Posterior cingulate gyrus (tissue), 11 donors: ENCODE measurements around the gene MYCT1.
"Not testable (repeated sequence)": the region's sequence is repeated elsewhere in the genome, so short reads cannot be mapped to it uniquely, and the experiment has no call there.

ENCODE experiments used
- DNase-seq, 10 donors: peaks; one replicate each; pipeline versions ENCODE4 v3.0.0 to v3.0.0-alpha.2; 2020 to 2021; ENCODE audit warnings: mixed read lengths in 3 of 10
- intact Hi-C: fragments of 100-400 bp; cut with DNase I; formaldehyde crosslinking; loops from one replicate; pipeline ENCODE4 v1.15.1; 2023

MYCT1 gene, protein sequence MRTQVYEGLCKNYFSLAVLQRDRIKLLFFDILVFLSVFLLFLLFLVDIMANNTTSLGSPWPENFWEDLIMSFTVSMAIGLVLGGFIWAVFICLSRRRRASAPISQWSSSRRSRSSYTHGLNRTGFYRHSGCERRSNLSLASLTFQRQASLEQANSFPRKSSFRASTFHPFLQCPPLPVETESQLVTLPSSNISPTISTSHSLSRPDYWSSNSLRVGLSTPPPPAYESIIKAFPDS

DNA sequence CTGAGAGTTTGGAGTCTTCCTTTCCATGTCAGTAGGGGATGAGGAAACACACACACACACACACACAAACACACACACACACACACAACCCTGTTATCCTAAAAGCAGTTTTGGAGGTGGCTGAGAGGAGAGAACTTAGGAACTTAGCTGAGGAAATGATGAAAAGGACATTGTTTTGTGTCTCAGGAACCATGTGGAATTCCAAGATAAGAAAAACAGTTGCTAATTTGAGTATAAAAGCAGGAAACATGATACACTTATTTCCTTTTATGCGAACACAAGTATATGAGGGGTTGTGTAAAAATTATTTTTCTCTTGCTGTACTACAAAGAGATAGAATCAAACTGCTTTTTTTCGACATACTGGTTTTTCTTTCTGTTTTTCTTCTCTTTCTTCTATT, at the start of gene MYCT1:
MYCT1 (plus strand) TSS at position 264 of the 400 bp plus-strand sequence; CDS start at position 270, 6 bp downstream.
- intact Hi-C loops, result no loop called here
- no peak for DNase-seq

DNA sequence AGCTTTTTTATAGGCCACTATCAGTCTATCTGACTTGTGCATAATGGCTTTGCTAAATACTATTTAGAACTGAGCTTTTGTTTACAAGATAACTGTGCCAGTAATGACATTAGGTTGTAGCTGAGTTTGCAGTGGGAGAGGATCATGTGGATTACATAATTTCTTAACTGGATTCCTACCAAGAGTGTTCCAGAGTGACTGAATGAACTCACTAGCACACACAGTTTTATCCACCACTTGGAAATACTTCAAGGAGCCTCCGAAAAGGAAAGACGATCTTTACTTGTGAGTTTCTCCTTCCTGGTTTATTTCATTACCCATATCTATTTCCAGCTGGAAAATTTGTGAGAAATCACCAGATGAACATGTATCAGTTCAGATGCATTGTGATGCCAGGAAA, 49.6 kb upstream of the MYCT1 start:
- intact Hi-C loops, result loop anchor here (10.0 kb wide), 1 partner anchor 163 kb away; no protein-coding TSS in a partner anchor
- no peak for DNase-seq

DNA sequence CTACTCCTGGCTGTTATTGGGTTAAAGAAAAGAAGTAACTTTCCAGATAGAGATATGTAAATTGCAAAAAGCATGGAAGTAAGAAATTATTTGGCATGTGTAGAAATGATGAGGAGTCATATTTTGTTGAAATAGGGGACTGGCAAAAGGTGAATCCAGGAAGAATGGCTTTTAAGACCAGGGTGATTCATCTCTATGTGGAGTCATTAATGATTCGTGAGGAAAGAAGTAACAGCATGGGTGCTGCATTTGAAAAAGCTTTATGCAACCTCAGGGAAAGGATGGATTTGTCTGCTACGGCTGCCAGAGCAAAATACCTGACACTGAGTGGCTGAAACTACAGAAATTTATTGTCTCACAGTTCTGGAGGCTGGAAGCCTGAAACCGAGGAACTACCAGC, 45.7 kb upstream of the MYCT1 start:
- intact Hi-C loops, result no loop called here
- no peak for DNase-seq

DNA sequence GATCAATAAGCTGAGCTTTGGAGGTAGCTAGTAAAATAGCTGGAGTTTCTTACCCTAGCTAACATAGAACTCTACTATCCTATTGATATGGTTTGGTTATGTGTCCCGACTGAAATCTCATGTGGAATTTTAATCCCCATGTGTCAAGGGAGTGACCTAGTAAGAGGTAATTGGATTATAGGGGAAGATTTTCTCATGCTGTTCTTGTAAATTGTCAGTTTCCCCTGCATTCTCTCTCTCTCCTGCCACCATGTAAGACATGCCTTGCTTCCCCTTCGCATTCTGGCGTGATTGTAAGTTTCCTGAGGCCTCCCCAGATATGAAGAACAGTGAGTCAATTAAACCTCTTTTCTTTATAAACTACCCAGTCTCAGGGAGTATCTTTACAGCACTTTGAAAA, 35.9 kb upstream of the MYCT1 start:
- intact Hi-C loops, result no loop called here
- DNase-seq, result no peak

DNA sequence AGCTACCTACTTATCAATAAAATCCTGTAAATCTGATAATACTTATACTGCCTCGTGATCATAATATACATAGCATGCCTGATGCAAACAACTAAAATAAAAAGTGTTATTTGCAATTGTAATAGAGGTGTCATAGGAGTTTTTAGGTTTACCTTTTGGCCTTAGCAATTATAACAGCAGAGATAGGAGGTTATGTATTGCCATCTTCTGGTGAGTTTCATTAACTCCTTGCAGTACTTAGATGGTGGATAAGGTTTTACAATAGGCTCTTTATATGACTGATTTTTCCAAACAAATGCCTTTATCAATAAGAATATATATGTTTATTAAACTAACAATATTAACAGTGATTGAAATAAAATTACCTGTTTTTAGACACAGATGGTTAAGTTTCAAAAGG, 27.8 kb upstream of the MYCT1 start:
- intact Hi-C loops, result no loop called here
- DNase-seq, result no peak

DNA sequence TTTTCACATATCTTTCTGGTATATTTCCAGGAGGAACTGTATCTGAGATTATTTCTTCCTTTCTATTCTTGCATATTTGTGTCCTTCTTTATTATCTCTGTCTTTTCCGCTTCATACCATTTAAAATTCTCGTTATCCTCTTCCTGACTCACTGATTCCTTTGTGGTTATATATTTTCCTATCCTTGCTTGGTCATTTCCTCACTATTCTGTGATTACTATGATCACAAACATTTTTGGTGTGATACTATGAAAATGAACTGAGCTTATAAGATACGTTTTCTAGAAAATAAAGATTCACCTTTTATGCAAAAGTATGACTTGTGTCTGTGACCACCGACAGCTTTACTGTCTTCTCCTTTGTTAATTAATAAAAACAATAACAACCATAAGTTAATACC, 26.5 kb upstream of the MYCT1 start:
- DNase-seq, result no peak
- intact Hi-C loops, result no loop called here

DNA sequence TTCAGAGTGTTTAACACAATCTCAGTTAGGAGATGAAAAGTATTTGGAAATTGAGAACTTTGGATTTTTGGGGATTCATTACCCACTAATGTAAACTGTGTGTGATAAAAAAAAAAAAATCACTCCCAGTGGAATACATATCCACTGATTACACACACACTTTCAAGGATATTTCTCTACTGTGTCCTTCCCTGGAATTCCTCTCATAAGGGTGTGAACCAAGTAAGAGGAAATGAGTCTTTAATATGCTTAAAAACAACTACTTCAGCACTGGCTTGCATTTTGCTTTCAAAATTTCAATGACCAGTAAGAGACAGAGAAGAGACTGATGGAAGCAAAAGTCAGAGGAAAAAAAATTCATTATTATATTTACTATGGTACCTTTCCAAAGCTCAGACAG, 24.5 kb upstream of the MYCT1 start:
- no peak for DNase-seq
- intact Hi-C loops, result no loop called here

DNA sequence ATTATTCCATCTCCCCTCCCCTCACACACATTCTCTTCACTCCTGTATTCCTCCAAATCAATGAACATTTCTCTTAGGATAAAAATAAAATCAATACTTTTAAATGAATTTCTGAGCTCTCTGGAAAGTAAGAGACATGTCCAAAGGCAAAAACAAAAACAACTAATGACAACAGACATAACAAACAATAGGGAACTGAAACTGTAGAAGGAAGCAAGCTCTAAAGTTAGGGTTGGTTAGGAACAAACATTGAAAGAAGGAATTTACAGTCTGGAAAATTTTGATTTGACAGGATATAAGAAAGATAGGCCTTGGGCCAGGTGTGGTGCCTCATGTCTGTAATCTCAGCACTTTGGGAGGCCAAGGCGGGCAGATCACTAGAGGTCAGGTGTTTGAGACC, 17.5 kb upstream of the MYCT1 start:
- intact Hi-C loops, result no loop called here
- DNase-seq, result no peak

DNA sequence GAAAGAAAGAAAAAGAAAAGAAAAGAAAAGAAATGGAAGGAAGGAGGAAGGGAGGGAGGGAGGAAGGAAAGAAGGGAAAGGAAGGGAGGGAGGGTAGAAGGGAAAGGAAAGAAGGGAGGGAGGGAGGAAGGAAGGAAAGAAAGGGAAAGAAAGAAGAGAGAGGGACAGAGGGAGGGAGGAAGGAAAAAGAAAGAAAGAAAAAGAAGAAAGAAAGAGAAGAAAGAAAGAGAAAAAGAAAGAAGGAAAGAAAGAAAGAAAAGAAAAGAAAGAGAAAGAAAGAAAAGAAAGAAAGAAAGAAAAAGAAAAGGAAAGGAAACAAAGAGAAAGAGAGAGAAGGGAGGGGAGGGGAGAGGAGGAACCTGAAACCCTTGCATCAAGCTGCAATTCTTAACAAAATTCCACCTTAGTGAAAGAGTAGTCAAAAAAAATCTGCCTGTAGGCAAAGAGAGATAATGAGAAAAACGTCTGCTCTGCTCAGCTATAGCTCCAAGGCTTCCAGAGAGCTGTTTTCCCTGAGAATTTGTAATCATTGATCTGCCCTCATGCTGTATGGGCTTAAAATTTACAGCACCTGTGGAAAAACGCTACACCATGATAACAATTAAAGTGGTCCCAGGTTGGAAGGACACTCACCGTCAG, 16.7 kb upstream of the MYCT1 start:
- DNase-seq, result no peak
- intact Hi-C loops, result no loop called here

DNA sequence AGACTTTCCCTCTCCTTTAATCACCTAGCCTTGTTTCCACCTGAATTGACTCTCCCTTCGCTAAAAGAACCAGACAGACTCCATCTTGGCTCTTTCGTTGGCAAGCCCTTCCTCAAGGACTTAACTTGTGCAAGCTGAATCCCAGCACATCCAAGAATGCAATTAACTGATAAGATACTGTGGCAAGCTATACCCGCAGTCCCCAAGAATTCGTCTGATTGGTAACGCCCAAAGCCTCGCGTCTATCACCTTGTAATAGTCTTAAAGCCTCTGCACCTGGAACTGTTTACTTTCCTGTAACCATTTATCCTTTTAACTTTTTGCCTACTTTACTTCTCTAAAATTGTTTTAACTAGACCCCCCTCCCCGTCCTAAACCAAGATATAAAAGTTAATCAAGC, 15.6 kb upstream of the MYCT1 start:
- intact Hi-C loops, result no loop called here
- no peak for DNase-seq

DNA sequence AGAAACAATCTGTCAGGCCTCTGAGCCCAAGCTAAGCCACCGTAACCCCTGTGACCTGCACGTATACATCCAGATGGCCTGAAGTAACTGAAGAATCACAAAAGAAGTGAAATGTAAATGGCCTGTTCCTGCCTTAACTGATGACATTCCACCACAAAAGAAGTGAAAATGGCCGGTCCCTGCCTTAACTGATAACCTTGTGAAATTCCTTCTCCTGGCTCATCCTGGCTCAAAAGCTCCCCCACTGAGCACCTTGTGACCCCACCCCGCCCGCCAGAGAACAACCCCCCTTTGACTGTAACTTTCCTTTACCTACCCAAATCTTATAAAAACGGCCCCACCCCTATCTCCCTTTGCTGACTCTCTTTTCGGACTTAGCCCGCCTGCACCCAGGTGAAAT, 14.8 kb upstream of the MYCT1 start:
- DNase-seq, intact Hi-C loops: not testable (repeated sequence)

DNA sequence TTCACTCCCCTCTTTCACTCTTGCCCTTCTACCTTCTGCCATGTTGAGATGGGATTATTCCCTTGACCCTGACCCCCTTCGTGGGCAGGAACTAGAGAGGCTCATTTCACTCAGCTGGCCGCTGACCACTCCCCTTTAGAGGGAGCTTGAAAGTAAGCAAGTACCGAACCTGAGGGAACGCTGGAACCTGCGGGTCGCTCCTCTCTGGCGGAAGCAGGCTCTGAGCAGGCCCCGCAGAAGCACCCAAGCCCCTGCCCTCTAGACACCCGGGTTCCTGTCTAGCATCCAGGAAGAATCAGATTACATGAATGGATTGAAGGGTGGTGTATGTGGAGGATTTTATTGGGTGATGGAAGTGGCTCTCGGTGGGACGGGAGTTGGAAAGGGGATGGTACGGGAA, 11.9 kb upstream of the MYCT1 start:
- intact Hi-C loops, result no loop called here
- peak in 1 of 10 donors; percentile 61 for DNase-seq

DNA sequence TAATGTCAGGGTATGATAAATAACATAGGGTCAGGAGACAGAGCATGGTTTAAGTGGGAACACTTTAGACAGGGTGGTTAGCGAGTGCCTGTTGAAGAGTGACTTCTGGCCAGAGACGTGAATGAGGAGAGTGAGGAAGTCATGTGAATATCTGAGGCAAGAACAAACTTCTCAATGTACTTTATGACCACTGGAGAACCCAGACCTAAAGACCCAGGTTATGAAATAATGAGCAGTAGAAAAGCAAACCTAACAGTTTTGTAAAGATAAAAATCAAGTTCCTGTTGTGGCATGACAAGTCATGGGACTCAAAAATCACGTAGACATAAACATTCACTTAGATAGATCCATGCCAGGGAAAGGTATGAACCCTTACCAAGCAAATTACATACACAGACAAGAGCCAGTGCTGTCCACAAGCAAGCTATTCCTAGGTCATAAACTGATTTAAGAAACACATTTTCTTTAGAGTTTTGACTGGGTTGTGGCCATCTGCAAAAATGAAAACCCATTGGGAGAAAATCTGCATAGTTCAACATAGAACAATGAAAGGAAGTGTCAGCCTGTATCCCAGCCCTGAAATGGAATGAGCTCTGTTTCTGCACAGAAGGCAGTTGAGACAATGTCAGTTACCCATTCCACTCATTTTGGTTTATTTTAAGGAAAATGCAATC, 2.2 kb upstream of the MYCT1 start:
- intact Hi-C loops, result no loop called here

DNA sequence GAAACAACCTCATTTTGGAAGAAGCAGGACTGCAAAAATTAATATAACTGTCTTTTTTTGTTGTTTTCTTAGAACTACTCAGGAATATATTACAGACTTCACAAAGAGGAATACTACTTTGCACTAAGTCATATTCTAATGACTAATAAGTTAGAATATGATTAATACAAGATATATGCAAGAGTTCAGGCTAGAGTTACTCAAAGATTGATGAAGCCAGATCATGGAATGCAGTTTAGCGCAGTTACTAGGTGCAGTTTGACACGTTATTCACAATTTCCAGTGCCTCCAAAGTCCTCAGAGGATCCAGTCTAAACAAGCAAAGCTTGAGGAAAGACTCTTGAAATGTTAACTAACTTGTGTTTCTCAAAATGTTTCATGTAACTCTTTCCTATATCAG, 1.2 kb upstream of the MYCT1 start:
- no peak for DNase-seq
- intact Hi-C loops, result no loop called here

More for the DNA sequence above, 2.2 kb upstream of the MYCT1 start:
- no peak for DNase-seq

DNA sequence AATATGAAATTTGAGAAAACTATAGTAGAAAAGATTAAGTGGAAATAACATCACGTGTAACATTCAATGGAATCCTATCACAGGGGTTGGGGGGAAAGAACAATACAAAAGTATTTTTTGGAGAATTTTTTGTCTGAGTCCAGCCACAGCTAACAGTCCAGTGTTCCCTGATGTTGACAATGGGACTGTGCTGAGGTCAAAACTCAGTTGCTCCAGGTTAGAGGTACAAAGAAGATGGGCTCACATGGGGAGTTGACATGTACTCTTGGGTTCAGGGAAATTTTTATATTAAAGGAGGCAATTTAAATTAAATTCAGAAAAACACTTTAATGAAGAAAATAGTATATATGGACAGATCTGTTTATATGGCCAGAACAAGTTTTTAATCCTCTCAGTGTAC, 995 bp downstream of the MYCT1 start:
- intact Hi-C loops, result no loop called here
- DNase-seq, result no peak

DNA sequence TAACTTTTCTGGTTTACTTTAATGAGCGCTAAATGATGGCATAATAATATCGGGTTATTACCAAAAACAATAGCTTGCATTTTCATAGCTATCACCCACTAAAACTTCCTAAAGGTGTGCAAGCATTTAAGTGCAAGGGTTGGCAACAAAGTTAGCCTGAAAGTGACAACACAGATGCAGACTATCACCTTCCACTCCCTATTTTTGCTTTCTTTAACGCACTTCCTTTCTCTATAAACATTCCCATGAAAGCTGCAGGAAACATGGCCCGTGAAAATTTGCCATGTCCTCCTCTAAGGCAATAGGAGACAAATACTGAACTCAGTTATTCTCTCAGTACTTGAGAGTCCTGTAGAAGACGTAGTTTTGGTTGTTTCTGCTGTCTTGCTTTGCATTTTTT, 2.7 kb downstream of the MYCT1 start:
- DNase-seq, result no peak
- intact Hi-C loops, result no loop called here

DNA sequence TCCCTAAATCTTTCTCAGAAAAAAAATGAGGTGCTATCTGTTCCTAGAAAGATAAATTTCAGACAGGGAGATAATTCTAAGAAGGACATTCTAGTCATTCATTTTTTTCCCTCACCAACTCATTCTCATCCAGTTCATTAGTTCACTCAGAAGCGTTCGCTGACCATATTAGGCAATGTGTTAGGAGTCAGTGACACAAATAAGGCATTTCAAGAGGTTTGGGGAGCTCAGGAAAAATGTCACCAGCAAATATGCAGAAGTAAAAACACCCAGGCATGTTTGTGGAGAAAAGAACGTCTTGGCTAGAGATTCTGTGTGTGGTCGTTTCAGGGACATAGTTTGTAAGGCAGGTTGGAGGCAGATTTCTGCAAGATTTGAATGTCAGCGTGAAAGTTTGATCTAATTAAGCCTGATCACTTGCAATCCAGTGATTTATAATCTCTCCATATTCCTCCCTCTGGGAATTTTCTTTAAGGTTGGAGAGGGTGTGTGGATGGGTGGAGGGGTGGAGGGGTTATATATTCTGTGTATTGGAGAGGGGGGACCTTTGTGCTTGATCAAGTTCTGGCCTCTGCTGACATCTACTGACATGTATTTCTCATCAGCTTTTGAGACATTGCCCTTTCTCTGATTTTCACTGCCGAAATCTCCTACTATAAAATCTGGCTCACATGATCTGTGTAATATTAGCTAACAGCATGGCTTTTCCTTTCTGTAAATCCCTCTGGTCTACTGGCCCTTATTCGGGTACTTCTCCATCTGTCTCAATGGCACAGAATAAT, 3.6 kb downstream of the MYCT1 start:
- DNase-seq, result no peak
- intact Hi-C loops, result no loop called here

DNA sequence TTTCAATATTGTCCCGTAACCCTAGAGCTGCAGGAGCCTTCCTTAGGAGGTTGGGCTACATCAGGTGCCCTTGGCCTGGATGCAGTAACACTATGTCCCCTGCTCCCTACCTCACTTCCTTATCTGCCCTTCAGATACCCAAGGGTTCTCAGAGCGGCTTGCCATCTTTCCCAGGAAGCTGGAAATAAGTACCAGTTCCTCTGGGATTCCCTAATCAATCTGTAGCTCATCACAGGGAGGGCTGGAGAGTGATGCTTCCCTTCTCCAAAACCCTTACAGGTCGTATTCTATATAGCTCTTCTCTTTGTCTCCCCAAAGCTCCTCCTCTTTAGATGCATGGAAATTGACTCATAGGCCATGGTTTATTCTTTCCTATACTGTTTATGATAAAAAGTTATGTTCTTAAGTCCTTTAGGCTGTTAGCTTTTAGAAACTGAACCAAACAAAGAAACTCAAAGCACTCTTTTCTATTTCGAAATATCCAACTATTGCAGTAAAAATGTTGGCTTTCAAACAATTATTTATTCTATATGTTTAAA, 4.2 kb downstream of the MYCT1 start:
- DNase-seq, result no peak
- intact Hi-C loops, result no loop called here

DNA sequence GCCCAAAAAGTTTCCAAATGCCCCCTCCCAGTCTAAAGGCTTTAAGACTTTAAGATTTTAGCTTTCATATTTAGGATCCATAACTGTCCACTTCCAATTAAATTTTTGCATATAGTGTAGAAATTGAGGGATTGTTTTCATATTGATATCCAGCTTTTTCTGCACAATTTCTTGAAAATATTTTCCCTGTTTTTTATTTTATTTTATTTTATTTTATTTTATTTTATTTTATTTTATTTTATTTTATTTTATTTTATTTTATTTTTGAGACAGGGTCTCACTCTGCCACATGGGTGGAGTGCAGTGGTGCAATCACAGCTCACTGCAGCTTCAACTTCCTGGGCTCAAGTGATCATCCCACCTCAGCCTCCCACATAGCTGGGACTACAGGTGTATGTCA, 6.1 kb downstream of the MYCT1 start:
- DNase-seq, intact Hi-C loops: not testable (repeated sequence)

DNA sequence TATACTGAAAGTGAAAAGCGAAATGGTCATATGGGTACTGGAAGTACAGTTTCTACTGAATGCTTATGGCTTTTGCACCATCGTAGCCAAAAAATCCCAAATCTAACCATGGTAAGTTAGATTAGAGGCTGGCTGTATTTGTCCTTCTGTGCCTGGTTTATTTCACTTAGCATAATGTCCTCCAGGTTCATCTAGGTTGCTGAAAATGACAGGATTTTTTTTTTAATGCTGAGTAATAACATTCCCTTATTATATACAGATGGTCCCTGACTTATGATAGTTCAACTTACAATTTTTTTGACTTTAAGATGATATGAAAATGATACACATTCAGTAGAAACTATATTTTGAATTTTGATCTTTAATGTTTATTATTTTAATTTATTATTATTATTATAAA, 7.6 kb downstream of the MYCT1 start:
- no peak for DNase-seq
- intact Hi-C loops, result no loop called here

DNA sequence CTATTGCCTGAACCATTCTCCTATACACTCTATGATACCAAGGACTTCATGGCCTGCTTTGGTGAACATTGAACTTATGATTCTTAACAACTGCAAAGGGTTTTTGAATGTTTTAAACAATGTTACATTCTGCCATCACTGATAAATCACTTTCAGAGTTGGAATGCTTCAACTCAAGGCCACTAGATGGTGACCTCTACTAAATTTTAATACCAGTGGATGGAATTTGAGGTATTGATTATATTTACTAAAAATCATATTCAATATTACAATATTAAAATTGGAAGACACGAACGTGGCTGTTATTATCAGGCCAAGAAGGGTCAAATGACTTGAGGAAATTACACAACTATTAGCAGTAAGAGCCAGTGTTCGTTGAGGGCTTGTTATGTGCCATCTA, 18.6 kb downstream of the MYCT1 start:
- no peak for DNase-seq
- intact Hi-C loops, result no loop called here
